GM23338 (cell line): ENCODE results near the gene VNN1.

Experiments used
- TF ChIP-seq, protein P1 (sequence below), 2 experiments: fragments of 200-600 bp in 1 of 2; sonication (generic) in 1 of 2; conservative IDR thresholded peaks; 2 replicates each; pipeline versions ENCODE4 v1.5.1 to v1.6.1; 2016 to 2017; ENCODE audit warnings: antibody characterized with exemption in 2 of 2, low read depth in 2 of 2, mild to moderate bottlenecking in 2 of 2, moderate library complexity in 1 of 2
- TF ChIP-seq, protein P2 (sequence below): IDR thresholded peaks from 2 replicates; pipeline ENCODE4 v1.6.1; 2016; ENCODE audit warnings: antibody characterized with exemption

DNA sequence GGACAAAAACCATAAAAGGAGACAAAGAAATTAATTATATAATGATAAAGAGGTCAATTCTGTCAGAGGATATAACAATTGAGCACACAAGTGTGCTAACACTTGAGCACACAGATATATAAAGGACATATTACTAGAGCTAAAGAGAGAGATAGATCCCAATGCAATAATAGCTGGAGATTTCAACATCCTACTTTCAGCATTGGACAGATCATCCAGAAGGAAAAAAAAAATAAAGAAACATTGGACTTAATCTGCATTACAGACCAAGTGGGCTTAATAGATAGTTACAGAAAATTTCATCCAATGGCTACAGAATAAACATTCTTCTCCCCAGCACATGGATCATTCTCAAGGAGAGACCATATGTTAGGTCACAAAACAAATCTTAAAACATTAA is 9.9 kb downstream of the VNN1 start:
- TF ChIP-seq, protein P1, sequence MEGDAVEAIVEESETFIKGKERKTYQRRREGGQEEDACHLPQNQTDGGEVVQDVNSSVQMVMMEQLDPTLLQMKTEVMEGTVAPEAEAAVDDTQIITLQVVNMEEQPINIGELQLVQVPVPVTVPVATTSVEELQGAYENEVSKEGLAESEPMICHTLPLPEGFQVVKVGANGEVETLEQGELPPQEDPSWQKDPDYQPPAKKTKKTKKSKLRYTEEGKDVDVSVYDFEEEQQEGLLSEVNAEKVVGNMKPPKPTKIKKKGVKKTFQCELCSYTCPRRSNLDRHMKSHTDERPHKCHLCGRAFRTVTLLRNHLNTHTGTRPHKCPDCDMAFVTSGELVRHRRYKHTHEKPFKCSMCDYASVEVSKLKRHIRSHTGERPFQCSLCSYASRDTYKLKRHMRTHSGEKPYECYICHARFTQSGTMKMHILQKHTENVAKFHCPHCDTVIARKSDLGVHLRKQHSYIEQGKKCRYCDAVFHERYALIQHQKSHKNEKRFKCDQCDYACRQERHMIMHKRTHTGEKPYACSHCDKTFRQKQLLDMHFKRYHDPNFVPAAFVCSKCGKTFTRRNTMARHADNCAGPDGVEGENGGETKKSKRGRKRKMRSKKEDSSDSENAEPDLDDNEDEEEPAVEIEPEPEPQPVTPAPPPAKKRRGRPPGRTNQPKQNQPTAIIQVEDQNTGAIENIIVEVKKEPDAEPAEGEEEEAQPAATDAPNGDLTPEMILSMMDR (conservative IDR thresholded peaks at IDR 0.05; ENCODE audit: low read depth in 2 of 2): no peak
- TF ChIP-seq, protein P2, sequence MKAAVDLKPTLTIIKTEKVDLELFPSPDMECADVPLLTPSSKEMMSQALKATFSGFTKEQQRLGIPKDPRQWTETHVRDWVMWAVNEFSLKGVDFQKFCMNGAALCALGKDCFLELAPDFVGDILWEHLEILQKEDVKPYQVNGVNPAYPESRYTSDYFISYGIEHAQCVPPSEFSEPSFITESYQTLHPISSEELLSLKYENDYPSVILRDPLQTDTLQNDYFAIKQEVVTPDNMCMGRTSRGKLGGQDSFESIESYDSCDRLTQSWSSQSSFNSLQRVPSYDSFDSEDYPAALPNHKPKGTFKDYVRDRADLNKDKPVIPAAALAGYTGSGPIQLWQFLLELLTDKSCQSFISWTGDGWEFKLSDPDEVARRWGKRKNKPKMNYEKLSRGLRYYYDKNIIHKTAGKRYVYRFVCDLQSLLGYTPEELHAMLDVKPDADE: no peak
